Motor neuron (in vitro differentiated cells): ENCODE data around the gene RSRC2. TPM values are rescaled to one million over a fixed set of nuclear protein-coding genes. Genes with fewer than 3 reads are reported as not detected.
"Not testable (repeated sequence)": the region's sequence is repeated elsewhere in the genome, so short reads cannot be mapped to it uniquely, and the experiment has no call there.

Experiments
- ATAC-seq, 8 experiments: fragments of 200-7000 bp; cut with Tn5 transposase; replicated peaks in 6 of 8; 2 replicates each; pipeline ENCODE4 v1.8.0; 2021; ENCODE audit warnings: mild to moderate bottlenecking in 8 of 8, moderate library complexity in 8 of 8
- H3K27ac ChIP-seq, 2 donors: fragments of 250-450 bp; sonication (Bioruptor Pico); 2 replicates each; pipeline ENCODE4 v1.9.0; 2021; ENCODE audit warnings: antibody characterized with exemption in 2 of 2, mild to moderate bottlenecking in 2 of 2, moderate library complexity in 1 of 2
- H3K4me1 ChIP-seq, 2 donors: fragments of 250-450 bp; sonication (Bioruptor Pico); replicated peaks in 1 of 2; 2 replicates each; pipeline ENCODE4 v1.6.1; 2021; ENCODE audit warnings: antibody characterized with exemption in 2 of 2, mild to moderate bottlenecking in 2 of 2, moderate library complexity in 1 of 2
- H3K4me3 ChIP-seq, 5 donors: fragments of 250-450 bp; sonication (Bioruptor Pico); 2 replicates each; pipeline ENCODE4 v1.9.0; 2021; ENCODE audit warnings: antibody characterized with exemption in 5 of 5, mild to moderate bottlenecking in 5 of 5, moderate library complexity in 4 of 5
- WGBS, 10 experiments: fragments of 450-650 bp; shearing (Covaris generic); methylation state at CpG; one replicate each; pipeline ENCODE4 v1.0.0; 2022; 5-methylcytosine and 5-hydroxymethylcytosine counted together
- in situ Hi-C, 9 experiments: fragments of 400-800 bp; cut with MboI; loops; one replicate each; pipeline ENCODE4 v1.15.0; 2021; ENCODE audit warnings: low sequenced_read_pairs in 9 of 9, low pct_unique_long_range_greater_than_20kb in 2 of 9; ENCODE audit not compliant: unreplicated experiment in 9 of 9
- total RNA-seq, 8 experiments: library from RNA; unstranded; fragments of 300-600 nt; gene quantifications; 2 replicates each; pipeline versions ENCODE4 v1.2.3 to v1.2.4, GENCODE V29; 2022

RSRC2 gene
- total RNA-seq, 8 experiments from 2014 or later, result 65.6 to 129 (median 90.5) TPM

DNA sequence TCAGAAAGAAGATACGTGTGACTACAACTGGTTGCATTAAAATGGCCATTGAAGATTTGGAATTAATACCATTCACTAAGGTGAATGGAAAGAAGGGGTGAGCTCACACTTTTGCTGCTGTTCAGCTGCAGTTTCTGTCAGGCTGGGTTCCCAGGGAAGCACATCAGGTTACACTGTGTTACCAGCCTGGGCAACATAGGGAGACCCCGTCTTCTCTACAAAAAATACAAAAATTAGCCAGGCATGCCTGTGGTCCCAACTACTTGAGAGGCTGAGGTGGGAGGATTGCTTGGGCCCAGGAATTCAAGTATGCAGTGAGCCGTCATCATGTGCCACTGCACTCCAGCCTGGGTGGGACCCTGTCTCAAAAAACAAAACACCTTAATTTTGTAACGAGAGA is 13.1 kb downstream of the RSRC2 start:
- no peaks in the 10 kb centered on the region for H3K4me1 ChIP-seq
- no peak for ATAC-seq
- no peak overlapping the region for H3K4me3 ChIP-seq
- in situ Hi-C loops, result no loop called here
- 80 to 100% (median 96%) methylated on average over 1 to 4 of the region's 4 CpGs; no CpG with 5 or more reads in 2 of the 10 experiments for WGBS, 10 experiments
- H3K27ac ChIP-seq, result no peak overlapping the region

DNA sequence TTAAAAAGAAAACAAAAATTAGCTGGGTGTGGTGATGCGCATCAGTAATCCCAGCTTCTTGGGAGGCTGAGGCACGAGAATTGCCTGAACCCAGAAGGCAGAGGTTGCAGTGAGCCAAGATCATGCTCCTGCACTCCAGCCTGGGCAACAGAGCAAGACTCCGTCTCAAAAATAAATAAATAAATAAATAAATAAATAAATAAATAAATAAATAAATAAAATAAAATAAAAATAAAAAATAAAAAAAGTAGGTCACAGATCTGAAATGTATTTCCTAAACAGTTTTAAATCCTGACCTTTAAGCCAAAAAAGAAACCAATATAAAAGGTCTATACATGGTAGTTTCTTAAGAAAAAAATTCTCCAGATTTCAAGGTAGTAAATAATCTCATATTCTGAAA is 13.7 kb downstream of the RSRC2 start:
- in situ Hi-C loops, H3K4me3 ChIP-seq, H3K27ac ChIP-seq, ATAC-seq, H3K4me1 ChIP-seq: not testable (repeated sequence)
- WGBS, 10 experiments, result 50 to 100% (median 75%) methylated on average over 1 to 3 of the region's 3 CpGs; no CpG with 5 or more reads in 1 of the 10 experiments

DNA sequence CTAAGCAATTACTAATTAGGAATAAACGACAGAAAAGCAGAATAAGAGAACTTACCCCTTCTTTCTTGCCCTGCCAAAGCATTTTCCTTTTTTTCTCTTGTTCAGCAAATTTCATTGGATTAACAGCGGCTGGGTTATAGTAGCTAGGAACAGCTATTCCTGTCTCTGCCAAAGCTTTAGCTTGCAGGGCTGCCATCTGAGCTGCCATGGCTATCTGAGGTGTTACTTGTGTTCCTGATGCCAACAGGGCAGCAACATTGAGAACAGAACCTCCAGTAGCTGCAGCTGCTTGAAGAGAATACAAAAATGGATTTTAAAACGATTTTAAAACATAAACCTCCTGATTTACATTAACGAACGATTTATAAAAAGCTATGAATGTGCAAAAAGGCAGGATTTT is 18.6 kb downstream of the RSRC2 start:
- ATAC-seq, result no peak
- no peak overlapping the region for H3K27ac ChIP-seq
- H3K4me3 ChIP-seq, result no peak overlapping the region
- in situ Hi-C loops, result no loop called here
- no peaks in the 10 kb centered on the region for H3K4me1 ChIP-seq
- WGBS, 10 experiments, result 85 to 100% (median 94%) methylated on average over 2 to 5 of the region's 5 CpGs

DNA sequence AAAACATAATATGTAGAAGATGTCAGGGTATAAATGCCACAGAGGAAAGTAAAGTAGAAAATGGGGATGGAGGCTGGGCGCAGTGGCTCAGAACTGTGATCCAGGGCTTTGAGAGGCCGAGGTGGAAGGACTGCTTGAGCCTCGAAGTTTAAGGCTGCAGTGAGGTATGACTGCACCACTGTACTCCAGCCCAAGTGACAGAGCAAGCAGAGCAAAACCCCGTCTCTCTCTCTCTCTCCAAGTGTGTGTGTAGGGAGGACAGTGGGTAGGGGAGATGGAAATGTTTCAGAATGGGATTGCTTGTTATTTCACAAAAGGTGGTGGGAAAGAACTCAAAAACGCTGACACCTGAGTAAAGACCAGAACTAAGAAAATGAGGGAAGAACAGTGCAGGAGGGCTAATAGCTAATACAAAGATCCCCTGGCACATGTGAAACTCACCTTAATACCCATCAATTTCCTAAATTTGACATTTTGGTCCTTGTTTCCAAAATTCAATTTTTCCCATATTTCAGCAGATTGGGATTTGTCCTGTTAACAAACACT is 20.3 kb downstream of the RSRC2 start:
- in situ Hi-C loops, result no loop called here
- H3K4me3 ChIP-seq, result no peak overlapping the region
- no peak overlapping the region for H3K27ac ChIP-seq
- H3K4me1 ChIP-seq, result peaks cover 0 to 2% of the 10 kb centered on the region in 2 donors
- no peak for ATAC-seq
- WGBS, 10 experiments, result 79 to 100% (median 93%) methylated on average over 1 to 5 of the region's 5 CpGs; no CpG with 5 or more reads in 1 of the 10 experiments

DNA sequence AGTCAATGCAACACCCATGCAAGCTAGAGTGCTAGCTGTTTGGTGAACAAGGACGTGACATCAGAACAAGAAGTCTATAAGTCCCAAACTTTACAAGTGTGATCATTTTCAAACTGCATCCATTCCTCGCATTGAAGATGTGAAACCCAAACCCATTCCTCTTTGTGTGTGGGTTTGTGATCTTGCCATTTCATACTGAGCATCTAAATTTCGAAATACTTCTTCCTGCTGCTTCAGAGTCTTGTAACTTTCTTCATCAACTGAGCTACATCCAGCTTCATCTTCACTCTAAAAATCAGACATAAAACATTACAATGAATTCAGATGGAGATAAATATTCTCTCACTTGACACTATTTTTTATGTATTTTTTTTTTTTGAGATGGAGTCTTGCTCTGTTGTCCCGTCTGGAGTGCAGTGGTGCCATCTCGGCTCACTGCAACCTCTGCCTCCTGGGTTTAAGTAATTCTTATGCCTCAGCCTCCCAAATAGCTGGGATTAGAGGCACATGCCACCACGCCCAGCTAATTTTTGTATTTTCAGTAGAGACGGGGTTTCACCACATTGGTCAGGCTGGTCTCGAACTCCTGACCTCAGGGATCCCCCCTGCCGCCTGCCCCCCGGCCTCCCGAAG is 21.2 kb downstream of the RSRC2 start:
- 82 to 100% (median 94%) methylated on average over 1 to 10 of the region's 11 CpGs for WGBS, 10 experiments
- ATAC-seq, result no peak
- Histone ChIP-seq H3K27ac (no peak overlapping the region), H3K4me1 (peaks cover 0 to 7% of the 10 kb centered on the region in 2 donors), H3K4me3 (no peak overlapping the region)
- in situ Hi-C loops, result no loop called here

DNA sequence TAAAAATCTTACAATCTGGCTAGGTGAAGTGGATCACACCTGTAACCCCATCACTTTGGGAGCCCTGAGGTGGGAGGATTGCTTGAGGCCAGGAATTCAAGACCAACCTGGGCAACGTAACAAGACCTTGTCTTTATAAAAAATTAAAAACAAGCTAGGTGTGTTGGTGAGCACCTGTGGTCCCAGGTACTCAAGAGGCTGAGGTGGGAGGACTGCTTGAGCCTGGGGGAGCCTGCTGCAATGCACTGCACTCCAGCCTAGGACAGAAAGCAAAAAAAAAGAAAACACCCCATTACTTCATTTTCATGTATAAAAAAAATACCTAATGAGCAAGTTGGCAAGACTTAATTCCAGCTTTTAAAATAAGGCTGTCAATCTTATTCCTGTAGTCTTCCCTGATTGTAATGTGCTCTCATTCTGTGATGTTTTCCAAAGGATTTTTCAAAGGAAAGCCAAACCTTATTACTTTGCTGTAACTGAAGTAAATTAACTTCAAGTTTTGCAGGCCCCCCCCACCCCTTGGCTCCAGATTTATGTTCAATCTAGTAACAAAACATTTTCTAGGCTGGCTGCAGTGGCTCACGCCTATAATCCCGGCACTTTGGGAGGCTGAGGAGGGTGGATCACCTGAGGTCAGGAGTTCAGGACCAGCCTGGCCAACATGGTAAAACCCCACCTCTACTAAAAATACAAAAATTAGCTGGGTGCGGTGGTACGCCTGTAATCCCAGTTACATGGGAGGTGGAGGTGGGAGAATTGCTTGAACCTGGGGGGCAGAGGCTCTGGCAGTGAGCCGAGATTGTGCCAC is 22.7 kb downstream of the RSRC2 start:
- H3K4me3 ChIP-seq, result no peak overlapping the region
- in situ Hi-C loops, result no loop called here
- no peak overlapping the region for H3K27ac ChIP-seq
- WGBS, 10 experiments, result 20 to 100% (median 100%) methylated on average over 1 to 4 of the region's 6 CpGs; no CpG with 5 or more reads in 3 of the 10 experiments
- H3K4me1 ChIP-seq, result peaks cover 4 to 11% of the 10 kb centered on the region in 2 donors
- no peak for ATAC-seq

DNA sequence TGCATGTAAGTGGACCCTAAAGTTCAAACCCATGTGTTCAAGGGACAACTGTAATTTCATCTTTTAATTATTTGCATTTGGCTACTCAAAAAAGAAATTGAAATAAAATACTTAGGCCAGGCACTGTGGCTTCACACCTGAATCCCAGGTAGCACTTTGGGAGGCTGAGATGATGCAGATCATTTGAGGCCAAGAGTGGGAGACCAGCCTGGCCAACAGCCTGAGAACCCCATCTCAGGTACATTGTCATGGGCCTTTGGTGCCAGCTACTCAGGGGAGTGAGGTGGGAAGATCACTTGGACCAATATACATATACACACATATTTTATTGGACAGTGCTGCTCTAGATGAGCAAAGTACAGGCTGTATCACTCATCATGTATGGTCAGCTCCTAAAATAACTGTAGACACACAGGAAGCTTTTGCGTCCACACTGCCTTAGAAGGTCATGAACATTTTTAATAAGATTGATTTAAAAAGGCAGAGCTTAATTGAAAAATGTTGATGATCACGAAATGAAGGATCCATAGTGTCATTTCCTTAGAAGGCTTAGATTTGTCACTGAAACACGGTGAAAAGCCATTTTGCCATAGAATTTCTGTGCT is 23.5 kb downstream of the RSRC2 start:
- peaks cover 6 to 14% of the 10 kb centered on the region in 2 donors for H3K4me1 ChIP-seq
- ATAC-seq, result no peak
- no peak overlapping the region for H3K4me3 ChIP-seq
- H3K27ac ChIP-seq, result no peak overlapping the region
- WGBS, 10 experiments, result 73 to 100% (median 93%) methylated on average over 1 to 3 of the region's 3 CpGs; no CpG with 5 or more reads in 1 of the 10 experiments
- in situ Hi-C loops, result no loop called here

DNA sequence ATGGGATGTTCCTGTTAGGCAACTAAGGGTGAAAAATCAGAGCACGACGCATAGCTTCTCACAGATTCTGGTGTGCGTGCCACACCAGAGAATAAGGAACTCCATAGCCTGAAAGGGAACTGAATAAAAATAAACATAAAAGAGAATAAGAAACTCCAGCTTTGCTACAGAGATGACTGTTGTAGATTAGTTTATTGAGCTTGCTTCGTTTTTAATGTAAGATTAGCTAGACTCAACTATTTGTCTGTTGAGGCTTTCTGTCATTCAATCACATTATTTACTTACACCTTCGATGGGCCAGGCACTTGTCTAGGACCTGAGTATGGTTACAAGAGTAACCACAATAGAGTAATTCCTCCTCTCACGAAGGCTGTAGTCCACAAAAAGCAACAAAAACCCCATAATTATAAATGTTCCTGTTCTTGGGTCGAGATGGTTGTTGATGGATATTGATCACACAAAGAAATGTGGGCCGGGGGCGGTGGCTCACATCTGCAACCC is 25.2 kb downstream of the RSRC2 start:
- peaks cover 6 to 14% of the 10 kb centered on the region in 2 donors for H3K4me1 ChIP-seq
- peak overlapping the region in 1 of 2 donors; percentile 97 for H3K27ac ChIP-seq
- WGBS, 10 experiments, result 60 to 100% (median 90%) methylated on average over 1 to 8 of the region's 9 CpGs; no CpG with 5 or more reads in 1 of the 10 experiments
- peak overlapping the region in 1 of 5 donors; percentile 90 for H3K4me3 ChIP-seq
- in situ Hi-C loops, result no loop called here
- ATAC-seq, result no peak

DNA sequence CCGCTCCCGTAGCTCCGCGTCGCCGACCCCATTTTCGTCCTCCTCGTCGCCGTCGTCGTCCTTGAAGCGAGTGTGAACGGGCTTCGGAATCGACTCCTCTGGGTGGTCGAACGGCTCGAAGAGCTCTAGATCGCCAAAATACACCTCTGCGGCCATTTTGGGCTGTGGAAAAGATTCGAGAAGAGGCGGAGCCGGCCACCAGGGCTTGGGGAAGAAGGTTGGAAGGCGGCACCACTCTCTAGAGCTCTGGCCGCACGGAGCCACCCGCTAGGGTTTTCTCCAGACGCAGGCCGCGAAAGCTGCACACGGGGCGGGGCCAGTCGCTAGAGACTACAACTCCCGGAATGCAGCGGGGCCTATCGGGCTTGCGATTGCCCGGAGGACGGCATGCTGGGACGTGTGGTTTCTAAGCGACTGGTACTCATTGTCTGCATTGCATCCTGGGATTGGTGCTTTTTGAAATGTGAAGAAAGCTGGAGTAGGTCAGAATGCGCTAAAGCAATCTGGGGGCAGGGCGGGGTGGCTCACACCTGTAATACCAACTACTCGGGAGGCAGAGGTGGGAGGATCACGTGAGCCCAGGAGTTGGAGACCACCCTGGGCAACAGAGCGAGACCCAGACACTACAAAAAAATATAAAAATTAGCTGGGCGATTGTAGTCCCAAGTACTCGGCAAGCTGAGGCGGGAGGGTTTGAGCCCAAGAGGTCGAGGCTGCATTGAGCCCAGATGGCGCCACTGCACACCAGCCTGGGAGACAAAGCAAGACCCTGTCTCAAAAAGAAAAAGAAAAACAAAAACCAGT is 25.8 kb downstream of the RSRC2 start, which contains the start of gene ZCCHC8:
Gene ZCCHC8, minus strand, starts transcription at position 248 of the 804 bp plus-strand sequence. Its CDS starts 92 bp downstream, at position 156.
- in situ Hi-C loops, result no loop called here
- 0 to 35% (median 9%) methylated on average over 1 to 29 of the region's 52 CpGs; no CpG with 5 or more reads in 3 of the 10 experiments for WGBS, 10 experiments
- H3K4me3 ChIP-seq, result peak within 1 kb of the TSS; percentile 47 to 90 (median 66)
- peak within 1 kb of the TSS; percentile 86 to 97 for H3K27ac ChIP-seq
- H3K4me1 ChIP-seq, result peaks cover 6 to 14% of the 10 kb centered on the region in 2 donors
- ATAC-seq, result peak; percentile 90 to 97 (median 96)

DNA sequence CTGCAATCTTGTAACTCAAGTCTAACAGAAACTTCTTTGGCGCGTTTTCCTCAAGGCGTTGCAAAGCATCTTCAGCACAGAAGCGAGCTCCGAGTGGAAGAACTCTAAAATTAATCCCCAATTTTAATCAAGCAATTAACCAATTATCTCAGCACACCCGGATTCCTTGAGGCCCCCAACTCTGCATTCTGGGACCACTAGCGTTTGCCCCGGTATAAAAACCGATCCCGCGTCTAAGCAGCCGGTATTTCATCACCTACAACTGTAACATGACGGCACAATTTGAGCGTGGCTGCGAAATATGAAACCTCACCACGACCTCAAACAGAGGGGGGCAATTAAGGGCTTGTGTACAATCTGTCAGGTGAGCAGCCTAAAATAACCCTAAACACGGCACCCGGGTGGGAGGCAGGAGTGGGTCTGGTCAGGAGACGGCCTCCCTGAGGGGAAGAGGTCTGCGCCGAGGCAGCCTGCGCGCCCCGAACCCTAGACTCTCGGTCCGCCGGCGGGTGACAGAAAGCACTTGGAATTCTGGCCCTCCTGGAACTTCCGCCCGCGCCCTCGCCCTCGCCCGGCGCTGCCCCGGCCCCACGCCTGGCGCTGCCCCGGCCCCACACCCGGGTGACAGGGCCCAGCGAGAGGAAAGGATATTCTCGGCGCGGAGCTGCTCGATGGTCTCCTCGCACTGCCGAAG is 26.6 kb downstream of the RSRC2 start:
- H3K27ac ChIP-seq, result peak overlapping the region; percentile 86 to 97
- in situ Hi-C loops, result no loop called here
- H3K4me3 ChIP-seq, result peak overlapping the region; percentile 47 to 90 (median 66)
- peaks cover 6 to 14% of the 10 kb centered on the region in 2 donors for H3K4me1 ChIP-seq
- ATAC-seq, result peak; percentile 45 to 62 (median 55)
- 0 to 1% (median 0%) methylated on average over 1 to 20 of the region's 47 CpGs; no CpG with 5 or more reads in 1 of the 10 experiments for WGBS, 10 experiments

DNA sequence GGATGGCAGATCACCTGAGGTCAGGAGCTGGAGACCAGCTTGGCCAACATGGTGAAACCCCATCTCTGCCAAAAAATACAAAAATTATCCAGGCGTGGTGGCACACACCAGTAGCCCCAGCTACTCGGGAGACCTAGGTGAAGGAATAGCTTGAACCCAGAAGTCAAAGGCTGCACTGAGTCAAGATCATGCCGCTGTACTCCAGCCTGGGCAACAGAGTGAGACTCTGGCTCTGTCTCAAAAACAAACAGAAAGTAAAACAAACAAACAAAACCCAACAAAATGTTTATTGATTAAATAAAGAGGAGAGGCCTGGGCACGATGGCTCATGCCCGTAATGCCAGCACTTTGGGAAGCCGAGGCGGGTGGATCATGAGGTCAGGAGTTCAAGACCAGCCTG is 31.5 kb downstream of the RSRC2 start:
- peaks cover 6 to 8% of the 10 kb centered on the region in 2 donors for H3K4me1 ChIP-seq
- WGBS, 10 experiments, result 68 to 100% (median 97%) methylated on average over 1 to 4 of the region's 7 CpGs; no CpG with 5 or more reads in 2 of the 10 experiments
- H3K27ac ChIP-seq, result no peak overlapping the region
- H3K4me3 ChIP-seq, result no peak overlapping the region
- in situ Hi-C loops, result no loop called here
- no peak for ATAC-seq
